ENCODE results near the gene TOR1AIP2. TPM values are rescaled to one million over a fixed set of nuclear protein-coding genes. Genes with fewer than 3 reads are reported as not detected.

The TOR1AIP2 gene
- polyA plus RNA-seq, 1 of the 3 experiments (the other 2 are of a cell fraction): 12.7 TPM

DNA sequence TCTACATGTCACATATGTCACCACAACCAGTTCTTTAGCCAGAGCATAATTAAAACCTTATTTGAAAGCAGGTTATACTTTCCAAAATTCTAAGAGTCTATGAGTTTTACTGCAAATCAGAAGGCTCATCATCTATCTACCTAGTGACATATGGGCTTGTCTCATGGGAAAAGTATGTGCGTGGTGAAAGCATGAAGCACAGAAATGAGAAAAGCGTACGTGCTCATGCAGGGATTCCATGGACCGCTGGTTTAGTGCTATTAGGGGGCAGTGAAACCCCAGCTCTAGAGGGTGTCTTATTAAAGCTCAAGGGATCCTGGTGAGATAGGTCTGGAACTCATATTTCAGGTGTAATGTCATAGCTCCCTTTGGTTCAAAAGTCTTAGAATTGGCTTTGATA is 84.3 kb downstream of the TOR1AIP2 start:
- no peak for DNase-seq
- H4K20me1 ChIP-seq (ENCODE audit: insufficient read depth): no peaks in the 10 kb centered on the region

More for the DNA sequence above, 84.3 kb downstream of the TOR1AIP2 start:
- WGBS (ENCODE audit: low lambda C conversion rate): 71% methylated on average over 4 of the region's 4 CpGs
- H3K27ac ChIP-seq (ENCODE audit: low read depth in 2 of 2, low read length in 1 of 2): peak overlapping the region in 1 of 2 experiments; percentile 94; a peak in 2 of 4 replicates
- no peaks in the 10 kb centered on the region for H3F3A ChIP-seq (replicated peaks; ENCODE audit: insufficient read depth)
- H2AFZ ChIP-seq (ENCODE audit: low read depth): no peak overlapping the region
- H3K36me3 ChIP-seq (replicated peaks in 1 of 2; ENCODE audit: control insufficient read depth in 1 of 2, insufficient read depth in 2 of 2, low read length in 1 of 2): no peaks in the 10 kb centered on the region
- no peaks in the 10 kb centered on the region for H3K9me2 ChIP-seq
- POLR2A ChIA-PET: interaction anchor here (0.6 kb wide), 1 partner anchor 39 kb away, joined by 3 read pairs; no protein-coding TSS in a partner anchor
- CTCF ChIA-PET: interaction anchor here (0.6 to 14.0 kb wide), 7 partner anchors 9 to 87 kb away, joined by 3 to 186 read pairs (median 3); no protein-coding TSS in a partner anchor
- no peaks in the 10 kb centered on the region for H3K27me3 ChIP-seq (ENCODE audit: insufficient read depth)
- H3K4me3 ChIP-seq (ENCODE audit: low read depth in 2 of 2, low read length in 1 of 2): no peak overlapping the region
- TF ChIP-seq, protein P1, sequence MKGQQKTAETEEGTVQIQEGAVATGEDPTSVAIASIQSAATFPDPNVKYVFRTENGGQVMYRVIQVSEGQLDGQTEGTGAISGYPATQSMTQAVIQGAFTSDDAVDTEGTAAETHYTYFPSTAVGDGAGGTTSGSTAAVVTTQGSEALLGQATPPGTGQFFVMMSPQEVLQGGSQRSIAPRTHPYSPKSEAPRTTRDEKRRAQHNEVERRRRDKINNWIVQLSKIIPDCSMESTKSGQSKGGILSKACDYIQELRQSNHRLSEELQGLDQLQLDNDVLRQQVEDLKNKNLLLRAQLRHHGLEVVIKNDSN (IDR thresholded peaks at IDR 0.05; ENCODE audit: borderline replicate concordance, low read depth): no peak
- TF ChIP-seq, protein P2, sequence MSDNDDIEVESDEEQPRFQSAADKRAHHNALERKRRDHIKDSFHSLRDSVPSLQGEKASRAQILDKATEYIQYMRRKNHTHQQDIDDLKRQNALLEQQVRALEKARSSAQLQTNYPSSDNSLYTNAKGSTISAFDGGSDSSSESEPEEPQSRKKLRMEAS (IDR thresholded peaks at IDR 0.05; ENCODE audit: low read depth): no peak
- no peak for TF ChIP-seq TEAD4 (IDR thresholded peaks at IDR 0.05; ENCODE audit: borderline replicate concordance, insufficient read depth)
- no peak for TF ChIP-seq RAD21 (IDR thresholded peaks at IDR 0.05; ENCODE audit: low read length)
- TF ChIP-seq TCF12 (IDR thresholded peaks at IDR 0.05): no peak
- TF ChIP-seq GABPA (IDR thresholded peaks at IDR 0.05; ENCODE audit: low read depth): no peak
- no peak for TF ChIP-seq NRF1 (IDR thresholded peaks at IDR 0.05; ENCODE audit: low read depth, low read length)
- TF ChIP-seq IRF3 (IDR thresholded peaks at IDR 0.05; ENCODE audit: low read depth, low read length): no peak
- no peak for TF ChIP-seq NFIC (IDR thresholded peaks at IDR 0.05; ENCODE audit: borderline replicate concordance)
- TF ChIP-seq FOSL2 (IDR thresholded peaks at IDR 0.05; ENCODE audit: borderline replicate concordance, low read depth): no peak
- TF ChIP-seq TAF1 (IDR thresholded peaks at IDR 0.05; ENCODE audit: borderline replicate concordance, low read depth, low read length): no peak
- no peak for TF ChIP-seq FOXJ3 (CRISPR knock-in tag; IDR thresholded peaks at IDR 0.05)
- TF ChIP-seq, protein P3, sequence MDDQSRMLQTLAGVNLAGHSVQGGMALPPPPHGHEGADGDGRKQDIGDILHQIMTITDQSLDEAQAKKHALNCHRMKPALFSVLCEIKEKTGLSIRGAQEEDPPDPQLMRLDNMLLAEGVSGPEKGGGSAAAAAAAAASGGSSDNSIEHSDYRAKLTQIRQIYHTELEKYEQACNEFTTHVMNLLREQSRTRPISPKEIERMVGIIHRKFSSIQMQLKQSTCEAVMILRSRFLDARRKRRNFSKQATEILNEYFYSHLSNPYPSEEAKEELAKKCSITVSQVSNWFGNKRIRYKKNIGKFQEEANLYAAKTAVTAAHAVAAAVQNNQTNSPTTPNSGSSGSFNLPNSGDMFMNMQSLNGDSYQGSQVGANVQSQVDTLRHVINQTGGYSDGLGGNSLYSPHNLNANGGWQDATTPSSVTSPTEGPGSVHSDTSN (IDR thresholded peaks at IDR 0.05): no peak
- TF ChIP-seq CHD2 (IDR thresholded peaks at IDR 0.05; ENCODE audit: low read length, partially characterized antibody): no peak
- TF ChIP-seq GATA2 (CRISPR knock-in tag; IDR thresholded peaks at IDR 0.05): no peak
- no peak for TF ChIP-seq EP300 (IDR thresholded peaks at IDR 0.05; ENCODE audit: borderline replicate concordance in 1 of 2, low read depth in 1 of 2, low read length in 1 of 2)
- H3K79me2 ChIP-seq (ENCODE audit: insufficient read depth): no peaks in the 10 kb centered on the region
- no peak overlapping the region for H3K4me2 ChIP-seq
- H3K9me3 ChIP-seq: no peaks in the 10 kb centered on the region
- H3K9ac ChIP-seq: no peak overlapping the region
- H3K4me1 ChIP-seq (ENCODE audit: control insufficient read depth in 1 of 2, insufficient read depth in 2 of 2, low read depth in 1 of 2, low read length in 1 of 2): peaks cover 0 to 79% of the 10 kb centered on the region in 2 experiments; a peak in 2 of 4 replicates

Other genes with a start within 250 kb of the TOR1AIP2 start
- 0.43 and 1.1 TPM in 2 replicates for gene FAM163A, start 134.5 kb downstream of the TOR1AIP2 start, polyA plus RNA-seq (2012; rRNA removed)
- gene TOR1AIP1, start 4.5 kb upstream of the TOR1AIP2 start, polyA plus RNA-seq (2012; rRNA removed): 11.8 and 15.1 TPM in 2 replicates
- gene CEP350, start 77.0 kb upstream of the TOR1AIP2 start, polyA plus RNA-seq (2012; rRNA removed): 2.9 and 4.2 TPM in 2 replicates

All from SK-N-SH (cell line).